Middle frontal gyrus (tissue), 1 donor: ENCODE data around the gene ZCWPW2.
A peak's percentile ranks its signal among the peaks of the same experiment; 100 is the strongest.

ENCODE experiments used
- DNase-seq: peaks from one replicate; pipeline ENCODE4 v3.0.0-alpha.2; 2015; ENCODE audit warnings: low spot score; ENCODE audit errors: extremely low spot score

The ZCWPW2 gene

GRCh38 chr3:28376424-28376823, 27.9 kb downstream of the ZCWPW2 start:
- peak; percentile 14 for DNase-seq

- DNase-seq = no peak
These were observed 37.5 kb downstream of the ZCWPW2 start for GRCh38 chr3:28386049-28386448.

GRCh38 chr3:28388978-28389377, 40.5 kb downstream of the ZCWPW2 start:
- DNase-seq = no peak

- DNase-seq = no peak
These were observed 50.7 kb downstream of the ZCWPW2 start for GRCh38 chr3:28399206-28399605.

- DNase-seq = no peak
These were observed 57.7 kb downstream of the ZCWPW2 start for GRCh38 chr3:28406241-28406640.

GRCh38 chr3:28449398-28449797, 100.9 kb downstream of the ZCWPW2 start:
- no peak for DNase-seq

GRCh38 chr3:28462866-28463265, 114.3 kb downstream of the ZCWPW2 start:
- DNase-seq = no peak

- no peak for DNase-seq
These were observed 118.9 kb downstream of the ZCWPW2 start for GRCh38 chr3:28467414-28467813.

GRCh38 chr3:28476194-28476593, 127.7 kb downstream of the ZCWPW2 start:
- no peak for DNase-seq

- DNase-seq = no peak
These were observed 128.2 kb downstream of the ZCWPW2 start for GRCh38 chr3:28476764-28477163.

- no peak for DNase-seq
These were observed 136.6 kb downstream of the ZCWPW2 start for GRCh38 chr3:28485164-28485563.

- no peak for DNase-seq
These were observed 146.8 kb downstream of the ZCWPW2 start for GRCh38 chr3:28495301-28495700.

GRCh38 chr3:28502397-28502937, 153.9 kb downstream of the ZCWPW2 start:
- no peak for DNase-seq

GRCh38 chr3:28504976-28505375, 156.5 kb downstream of the ZCWPW2 start:
- no peak for DNase-seq

- no peak for DNase-seq
These were observed 173.1 kb downstream of the ZCWPW2 start for GRCh38 chr3:28521663-28522062.

GRCh38 chr3:28542351-28542750, 193.8 kb downstream of the ZCWPW2 start:
- DNase-seq = no peak

GRCh38 chr3:28544236-28544635, 195.7 kb downstream of the ZCWPW2 start:
- no peak for DNase-seq

- DNase-seq = no peak
These were observed 196.3 kb downstream of the ZCWPW2 start for GRCh38 chr3:28544831-28545230.

GRCh38 chr3:28547677-28548076, 199.2 kb downstream of the ZCWPW2 start:
- no peak for DNase-seq

GRCh38 chr3:28553175-28553574, 204.7 kb downstream of the ZCWPW2 start:
- DNase-seq = no peak

- no peak for DNase-seq
These were observed 207.7 kb downstream of the ZCWPW2 start for GRCh38 chr3:28556195-28556594.

- no peak for DNase-seq
These were observed 215.7 kb downstream of the ZCWPW2 start for GRCh38 chr3:28564211-28564610.

GRCh38 chr3:28569357-28569756, 220.8 kb downstream of the ZCWPW2 start:
- no peak for DNase-seq

GRCh38 chr3:28574036-28574435, 225.5 kb downstream of the ZCWPW2 start:
- DNase-seq = no peak
